DMS79 (cell line): ENCODE data around the gene LRRC71.

Source experiments
- DNase-seq: peaks from one replicate; lab custom pipeline; 2025; lab: John Stamatoyannopoulos, UW

LRRC71 gene

DNA sequence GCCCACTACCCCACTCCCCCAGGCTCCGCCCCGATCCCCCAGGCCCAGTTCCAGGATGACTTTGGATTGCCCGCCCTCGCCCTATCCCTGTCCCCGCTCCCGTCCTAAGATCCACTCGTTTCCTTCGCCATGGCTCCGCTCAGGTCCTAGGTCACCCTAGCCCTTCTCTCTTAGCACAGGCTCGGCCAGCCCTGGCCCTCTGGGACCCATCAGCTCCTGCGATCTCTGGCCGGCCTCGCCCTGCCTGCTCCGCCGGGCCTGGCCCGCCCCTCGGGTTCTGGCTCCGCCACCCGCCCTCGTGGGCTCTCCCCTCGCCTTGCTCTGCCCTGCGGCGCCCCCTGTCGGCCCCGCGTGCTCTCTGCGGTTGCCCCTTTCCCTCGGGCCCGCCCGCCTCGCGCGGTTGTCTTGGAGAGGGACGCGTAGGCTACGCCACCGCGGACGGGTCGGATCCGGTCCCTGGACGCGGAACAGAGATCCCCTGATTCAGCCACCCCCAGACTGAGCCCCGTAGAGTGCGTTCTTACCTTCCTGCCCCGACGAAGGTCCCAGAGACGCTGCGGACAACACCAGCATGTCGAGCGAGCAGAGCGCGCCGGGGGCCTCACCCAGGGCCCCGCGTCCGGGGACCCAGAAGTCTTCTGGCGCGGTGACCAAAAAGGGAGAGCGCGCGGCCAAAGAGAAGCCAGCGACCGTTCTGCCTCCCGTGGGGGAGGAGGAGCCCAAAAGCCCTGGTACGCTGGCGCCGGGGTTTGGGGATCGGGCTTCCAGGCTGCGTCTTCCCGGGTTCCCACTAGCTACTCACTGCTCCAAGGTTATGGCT is at the start of gene LRRC71:
Gene LRRC71, plus strand, starts transcription at position 400 of the 820 bp plus-strand sequence. Its CDS starts 172 bp downstream, at position 572.
- no peak for DNase-seq

DNA sequence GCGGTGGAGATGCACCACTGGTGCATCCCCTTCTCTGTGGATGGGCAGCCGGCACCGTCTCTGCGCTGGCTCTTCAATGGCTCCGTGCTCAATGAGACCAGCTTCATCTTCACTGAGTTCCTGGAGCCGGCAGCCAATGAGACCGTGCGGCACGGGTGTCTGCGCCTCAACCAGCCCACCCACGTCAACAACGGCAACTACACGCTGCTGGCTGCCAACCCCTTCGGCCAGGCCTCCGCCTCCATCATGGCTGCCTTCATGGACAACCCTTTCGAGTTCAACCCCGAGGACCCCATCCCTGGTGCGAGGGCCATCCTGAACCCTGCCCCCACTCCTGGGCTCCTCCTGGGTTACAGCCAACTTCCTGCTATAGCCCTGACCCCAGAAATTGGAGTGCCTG is 46.8 kb upstream of the LRRC71 start:
- no peak for DNase-seq

DNA sequence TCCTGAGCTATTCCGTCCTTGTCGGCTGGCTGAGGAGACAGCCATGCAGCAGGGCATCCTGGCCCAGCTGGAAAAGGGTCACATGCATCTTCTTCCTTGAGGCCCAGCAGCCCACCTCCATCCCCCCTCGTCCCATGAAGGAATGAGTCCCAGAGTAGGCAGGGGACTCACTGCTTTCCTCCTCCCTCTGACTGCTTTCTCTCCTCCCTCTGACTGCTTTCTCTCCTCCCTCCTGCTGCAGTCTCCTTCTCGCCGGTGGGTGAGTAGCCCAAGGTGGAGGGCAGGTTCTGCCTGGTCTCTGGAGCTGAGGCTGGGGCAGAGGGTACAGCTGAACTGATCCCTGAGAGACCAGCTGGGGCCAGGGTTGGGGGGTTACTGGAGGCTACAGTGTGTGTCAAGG is 46.3 kb upstream of the LRRC71 start:
- no peak for DNase-seq

DNA sequence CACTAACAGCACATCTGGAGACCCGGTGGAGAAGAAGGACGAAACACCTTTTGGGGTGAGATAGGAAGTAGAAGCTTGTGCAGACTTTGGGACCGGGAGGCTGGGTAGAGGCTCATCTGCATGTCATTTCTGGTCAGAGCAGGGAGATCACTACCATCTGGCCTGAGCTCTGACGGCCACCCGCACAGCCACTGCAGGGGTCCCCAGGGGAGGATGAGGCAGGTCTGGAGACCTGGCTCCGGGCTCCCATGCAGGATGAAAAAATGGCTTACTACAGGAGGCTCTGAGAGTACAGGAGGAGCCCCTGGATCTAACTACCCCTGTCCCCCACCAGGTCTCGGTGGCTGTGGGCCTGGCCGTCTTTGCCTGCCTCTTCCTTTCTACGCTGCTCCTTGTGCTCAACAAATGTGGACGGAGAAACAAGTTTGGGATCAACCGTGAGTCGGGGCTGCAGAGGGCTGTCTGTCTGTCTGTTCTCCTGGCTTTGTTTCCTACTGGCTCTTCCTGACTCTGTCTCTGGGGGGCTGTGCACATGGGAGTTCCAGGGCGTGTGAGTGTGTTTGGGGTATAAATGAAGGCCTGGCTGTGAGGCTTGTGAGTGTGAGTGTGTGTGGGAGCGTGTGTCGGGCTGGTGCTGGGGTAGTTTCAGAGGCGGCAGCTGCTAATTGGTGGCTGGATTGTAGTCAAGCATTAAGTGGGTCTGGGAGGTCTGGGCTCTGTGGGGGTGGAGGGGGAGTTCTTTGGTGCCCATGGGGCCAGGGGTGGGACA is 45.7 kb upstream of the LRRC71 start:
- no peak for DNase-seq

DNA sequence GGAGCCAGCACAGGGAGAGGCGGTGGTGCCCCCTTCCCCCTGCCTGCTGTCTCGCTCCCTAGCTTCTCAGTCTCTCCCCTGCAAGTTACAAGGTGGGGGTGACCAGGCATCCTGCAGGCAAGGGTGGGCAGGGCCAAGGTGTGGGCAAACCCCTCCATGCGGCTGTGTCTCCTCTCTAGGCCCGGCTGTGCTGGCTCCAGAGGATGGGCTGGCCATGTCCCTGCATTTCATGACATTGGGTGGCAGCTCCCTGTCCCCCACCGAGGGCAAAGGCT is 45.2 kb upstream of the LRRC71 start:
- no peak for DNase-seq

DNA sequence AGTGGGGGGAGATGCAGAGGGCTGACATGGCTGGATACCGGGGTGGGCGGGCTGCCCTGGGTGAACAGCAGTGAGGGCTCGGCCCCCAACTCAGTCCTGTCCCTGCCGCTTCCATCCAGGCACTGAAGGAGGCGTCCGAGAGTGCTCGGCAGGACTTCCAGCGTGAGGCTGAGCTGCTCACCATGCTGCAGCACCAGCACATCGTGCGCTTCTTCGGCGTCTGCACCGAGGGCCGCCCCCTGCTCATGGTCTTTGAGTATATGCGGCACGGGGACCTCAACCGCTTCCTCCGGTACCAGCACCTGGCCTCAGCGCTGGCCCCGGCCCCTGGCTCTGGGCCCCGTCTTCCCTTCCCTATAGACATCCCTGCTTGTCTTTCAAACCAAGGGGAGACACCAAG is 44.2 kb upstream of the LRRC71 start:
- DNase-seq, result no peak

DNA sequence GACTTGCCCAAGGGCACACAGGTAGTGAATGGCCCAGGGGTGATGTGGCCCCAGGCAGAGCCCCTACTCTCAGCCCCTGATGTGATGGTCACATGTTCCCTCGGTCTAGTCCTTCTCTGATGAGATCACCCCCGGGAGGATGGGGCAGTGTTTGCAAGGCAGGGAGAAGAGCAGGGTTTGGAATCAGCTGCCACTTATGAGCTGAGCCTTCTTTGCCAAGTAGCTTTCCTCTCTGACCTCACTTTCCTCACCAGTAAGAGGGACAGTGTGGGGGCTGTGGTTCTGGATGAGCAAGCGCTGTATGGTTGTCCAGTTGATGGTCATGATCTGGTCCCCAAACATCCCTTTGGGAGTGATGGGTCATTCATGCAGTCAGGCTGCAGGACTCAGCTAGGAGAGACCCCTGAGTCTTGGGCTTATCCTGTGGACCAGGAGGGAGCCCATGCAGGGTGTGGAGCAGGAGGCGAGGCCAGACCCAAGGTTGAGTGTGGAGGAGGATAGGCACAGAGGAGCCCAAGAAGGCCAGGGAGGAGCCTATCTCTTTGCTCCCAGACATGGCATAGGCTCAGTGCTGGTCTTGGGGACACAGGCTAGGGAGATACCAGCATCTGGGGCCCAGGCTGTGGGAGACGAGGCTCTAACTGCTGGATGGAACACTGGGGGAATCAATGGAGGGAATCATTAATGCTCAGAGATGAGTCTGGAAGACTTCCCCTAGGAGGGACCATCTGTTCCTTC is 42.8 kb upstream of the LRRC71 start:
- DNase-seq, result no peak

DNA sequence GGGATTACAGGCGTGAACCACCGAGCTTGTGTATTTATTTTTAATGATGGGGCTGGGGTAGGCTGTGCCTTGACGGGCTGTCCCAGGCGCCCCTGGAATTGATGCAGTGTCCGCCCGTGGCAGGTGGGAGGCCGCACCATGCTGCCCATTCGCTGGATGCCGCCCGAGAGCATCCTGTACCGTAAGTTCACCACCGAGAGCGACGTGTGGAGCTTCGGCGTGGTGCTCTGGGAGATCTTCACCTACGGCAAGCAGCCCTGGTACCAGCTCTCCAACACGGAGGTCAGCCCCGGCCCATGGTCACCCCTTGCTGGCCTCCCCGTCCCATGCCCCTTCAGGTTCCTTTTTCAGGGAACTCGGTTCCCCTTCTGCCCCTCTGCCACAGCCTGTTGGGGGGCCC is 40.6 kb upstream of the LRRC71 start:
- no peak for DNase-seq

DNA sequence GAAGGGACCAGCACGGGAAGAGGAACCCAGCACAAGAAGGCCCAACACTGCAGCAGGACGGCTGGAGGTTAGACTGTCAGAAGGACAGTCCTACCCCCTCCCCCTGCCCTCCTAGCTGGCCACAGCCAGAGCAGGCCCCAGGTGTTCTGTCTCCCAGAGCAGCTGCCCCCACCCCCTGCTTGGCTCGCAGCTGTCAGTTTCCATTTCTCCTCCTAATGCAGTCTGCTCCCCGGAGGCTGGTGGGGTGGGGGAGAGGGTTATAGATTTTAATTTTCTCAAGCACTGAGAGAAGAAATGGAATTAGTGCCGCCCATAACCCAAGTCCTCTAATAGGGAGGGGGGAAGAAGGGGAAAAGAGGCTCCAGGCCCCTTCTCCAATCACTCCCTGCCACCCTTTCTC is 40.0 kb upstream of the LRRC71 start:
- no peak for DNase-seq

DNA sequence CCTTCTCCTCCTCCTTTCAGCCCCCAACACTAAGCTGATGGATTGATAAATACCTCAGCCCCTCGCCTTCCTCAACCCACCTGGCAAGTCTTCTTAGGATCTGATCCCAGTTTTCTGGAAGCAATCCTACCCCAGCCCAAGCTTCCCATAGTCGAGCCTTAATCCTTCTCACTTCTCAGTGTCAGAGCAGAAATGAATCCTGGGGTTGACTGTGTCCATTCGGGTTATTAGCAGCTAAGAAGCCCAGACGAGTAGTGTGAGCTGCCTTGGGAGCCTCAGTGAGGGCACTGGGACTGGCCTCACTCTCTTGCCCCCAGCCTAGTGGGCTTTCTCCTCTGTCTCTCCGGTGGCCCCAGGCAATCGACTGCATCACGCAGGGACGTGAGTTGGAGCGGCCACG is 39.3 kb upstream of the LRRC71 start:
- no peak for DNase-seq

DNA sequence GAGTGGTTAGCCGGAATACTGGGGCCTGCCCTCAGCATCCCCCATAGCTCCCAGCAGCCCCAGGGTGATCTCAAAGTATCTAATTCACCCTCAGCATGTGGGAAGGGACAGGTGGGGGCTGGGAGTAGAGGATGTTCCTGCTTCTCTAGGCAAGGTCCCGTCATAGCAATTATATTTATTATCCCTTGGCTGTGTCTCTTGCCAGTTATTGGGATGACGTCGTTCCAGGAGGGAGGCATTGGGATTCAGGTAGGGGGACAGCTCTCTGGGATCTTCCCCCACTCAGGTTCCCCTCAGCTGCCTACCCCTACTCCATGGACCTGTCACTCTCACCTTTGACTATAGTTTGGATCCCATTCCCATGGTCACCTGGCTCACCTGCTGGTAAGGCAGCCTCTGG is 38.8 kb upstream of the LRRC71 start:
- DNase-seq, result no peak

DNA sequence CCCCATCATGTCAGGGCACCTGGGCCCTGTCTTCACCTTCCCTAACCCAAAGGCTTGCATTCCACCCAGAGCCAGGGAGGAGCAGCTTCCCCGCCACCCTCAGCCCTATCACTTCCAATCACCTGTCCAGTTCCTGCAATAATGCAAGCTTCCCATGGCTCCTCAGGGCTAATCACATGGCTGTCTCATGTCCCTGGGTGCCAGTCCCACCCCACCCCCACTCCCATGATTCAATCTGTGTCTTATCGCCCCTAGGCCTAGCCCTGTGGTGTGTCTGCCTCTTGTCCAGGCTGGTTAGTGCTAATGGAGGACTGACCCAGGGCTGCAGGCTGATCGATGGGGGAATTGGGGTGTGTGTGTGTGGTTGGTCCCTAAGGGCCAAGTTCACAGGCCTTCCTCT is 37.9 kb upstream of the LRRC71 start:
- DNase-seq, result no peak

DNA sequence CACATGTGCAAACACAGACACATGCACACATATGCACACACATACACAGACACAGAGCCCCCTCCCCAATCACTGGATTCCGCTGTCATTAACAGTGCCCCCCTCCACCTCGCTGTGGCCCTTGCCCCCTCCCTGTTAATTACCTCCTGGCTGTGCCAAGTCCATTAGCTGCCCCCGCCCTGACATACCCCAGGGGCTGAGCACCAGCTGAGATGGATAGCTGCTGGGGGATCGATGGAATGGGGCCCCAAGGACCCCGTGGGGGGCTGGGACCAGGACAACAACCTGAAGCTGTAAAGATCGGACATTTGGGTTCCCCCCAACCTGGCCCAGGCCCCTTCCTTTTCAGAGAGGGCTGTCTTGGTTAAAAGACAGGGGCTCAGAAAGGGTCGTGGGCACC is 36.5 kb upstream of the LRRC71 start:
- no peak for DNase-seq

DNA sequence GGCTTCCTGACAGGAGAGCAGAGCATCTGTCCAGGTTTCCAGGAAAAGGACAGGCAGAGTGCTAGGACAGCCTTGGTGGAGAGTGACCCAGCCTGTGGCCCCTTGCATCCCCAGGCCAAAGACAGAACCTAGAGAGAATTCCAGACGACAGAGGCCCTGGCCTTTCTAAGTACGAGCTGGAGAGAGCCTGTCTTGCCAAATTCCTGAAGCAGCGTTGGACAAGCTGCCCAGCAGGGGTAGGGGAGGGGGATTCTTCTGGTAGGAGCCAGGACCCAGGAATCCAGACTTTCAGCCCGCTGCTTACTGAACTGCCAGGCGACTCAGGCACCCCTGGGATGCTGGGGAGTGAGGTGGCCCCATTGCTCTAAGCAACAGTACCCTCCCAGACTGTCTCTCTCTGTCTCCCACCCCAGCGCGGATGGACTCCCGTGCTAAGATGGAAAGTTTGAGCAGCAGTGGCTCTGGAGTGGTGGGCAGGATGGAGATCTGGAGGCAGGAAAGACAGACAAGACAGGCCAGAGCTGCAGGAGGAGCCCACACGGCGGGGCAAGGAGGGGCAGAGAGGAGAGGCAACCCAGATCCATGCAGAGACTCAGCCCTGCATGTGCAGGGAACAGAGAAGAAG is 35.8 kb upstream of the LRRC71 start:
- DNase-seq, result no peak

DNA sequence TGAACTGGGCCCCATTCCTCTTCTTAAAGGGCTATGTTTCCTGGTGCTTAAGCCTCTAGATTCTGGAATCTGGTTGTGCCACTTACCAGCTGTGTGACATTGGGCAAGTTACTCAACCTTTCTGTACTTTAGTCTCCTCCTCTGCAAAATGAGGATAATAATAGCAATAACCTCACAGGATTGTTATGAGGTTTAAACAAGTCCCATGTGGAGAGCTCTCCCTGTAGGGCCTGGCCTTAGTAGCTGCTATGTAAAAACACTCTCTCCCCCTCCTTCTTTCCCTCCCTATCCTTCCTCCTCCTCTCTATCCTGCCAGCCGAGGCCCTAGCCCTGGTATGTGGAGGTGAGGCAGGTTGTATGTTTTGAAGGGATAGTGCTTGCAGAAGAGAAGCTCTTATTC is 35.1 kb upstream of the LRRC71 start:
- no peak for DNase-seq

DNA sequence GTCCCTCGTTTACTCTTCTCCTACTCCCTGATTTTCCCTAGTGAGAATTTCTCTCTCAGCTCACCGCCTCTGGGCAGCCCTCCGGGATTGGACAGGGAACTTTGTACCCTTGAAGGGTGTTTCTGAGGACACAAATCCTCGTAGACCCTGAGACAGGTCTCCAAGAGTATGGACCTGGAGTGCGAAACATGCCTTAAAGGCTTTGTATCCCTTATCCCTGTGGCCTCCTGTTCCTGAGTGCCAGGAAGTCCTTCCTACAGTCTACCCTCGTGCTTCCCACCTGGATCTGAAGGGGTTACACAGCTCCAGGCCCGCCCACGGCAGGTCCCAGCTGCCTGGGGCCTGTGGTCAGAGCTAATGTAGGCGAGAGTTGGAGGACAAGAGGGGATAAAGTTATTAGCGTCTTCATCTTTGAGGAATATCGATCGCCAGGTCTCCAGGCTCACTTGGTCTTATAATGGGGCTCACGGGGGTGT is 34.5 kb upstream of the LRRC71 start:
- DNase-seq, result no peak

DNA sequence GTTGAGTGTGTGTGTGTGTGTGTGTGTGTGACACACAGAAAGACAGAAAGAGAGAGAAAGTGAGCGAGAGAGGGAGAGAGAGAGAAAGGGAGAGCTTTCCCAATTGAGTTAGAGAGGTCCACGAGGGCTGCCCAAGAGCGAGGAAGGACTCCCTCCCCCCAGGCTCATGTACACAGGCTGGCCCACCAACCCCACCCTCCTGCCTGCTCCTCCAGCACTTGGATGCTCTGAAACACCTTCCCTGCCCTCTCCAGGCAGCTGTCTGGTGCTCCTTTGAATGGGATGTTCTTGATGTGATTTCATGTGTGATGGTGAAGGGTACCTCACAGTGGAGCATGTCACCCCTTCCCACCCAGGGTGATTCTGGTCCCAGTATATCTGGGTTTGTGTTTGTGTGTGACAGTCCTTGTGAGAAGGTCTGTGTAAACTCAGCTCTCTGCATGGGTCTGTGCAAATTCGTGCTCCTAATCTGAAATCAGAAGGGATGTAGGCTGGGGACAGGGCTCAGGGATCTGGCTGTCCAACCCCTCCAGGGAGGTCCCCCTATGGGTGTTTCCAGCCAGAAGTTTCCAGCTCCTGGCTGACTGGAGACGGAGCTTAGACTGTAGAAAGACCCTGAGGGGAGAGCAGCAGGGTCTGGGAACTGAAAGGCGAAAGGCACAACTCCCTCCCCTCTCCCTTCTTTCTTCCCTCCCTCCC is 33.7 kb upstream of the LRRC71 start:
- no peak for DNase-seq

DNA sequence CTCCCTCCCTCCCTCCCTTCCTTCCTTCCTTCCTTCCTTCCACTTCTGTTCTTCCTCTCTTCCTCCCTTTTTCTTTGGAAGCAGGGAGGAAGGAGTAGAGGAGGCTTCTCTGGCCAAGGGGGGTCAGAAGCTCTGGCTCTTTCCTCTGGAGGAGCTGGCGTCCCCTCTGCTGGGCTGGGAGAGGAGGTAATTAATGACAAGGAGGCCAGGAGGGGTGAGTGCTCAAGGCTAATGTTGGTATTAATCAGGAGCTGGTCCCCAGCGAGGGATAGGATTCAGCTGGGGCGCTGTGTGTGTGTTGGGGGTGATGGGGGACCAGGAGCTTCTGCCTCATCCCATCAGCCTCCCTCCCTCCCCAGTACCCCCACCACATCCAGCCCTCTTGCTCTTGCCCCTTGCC is 33.1 kb upstream of the LRRC71 start:
- no peak for DNase-seq

DNA sequence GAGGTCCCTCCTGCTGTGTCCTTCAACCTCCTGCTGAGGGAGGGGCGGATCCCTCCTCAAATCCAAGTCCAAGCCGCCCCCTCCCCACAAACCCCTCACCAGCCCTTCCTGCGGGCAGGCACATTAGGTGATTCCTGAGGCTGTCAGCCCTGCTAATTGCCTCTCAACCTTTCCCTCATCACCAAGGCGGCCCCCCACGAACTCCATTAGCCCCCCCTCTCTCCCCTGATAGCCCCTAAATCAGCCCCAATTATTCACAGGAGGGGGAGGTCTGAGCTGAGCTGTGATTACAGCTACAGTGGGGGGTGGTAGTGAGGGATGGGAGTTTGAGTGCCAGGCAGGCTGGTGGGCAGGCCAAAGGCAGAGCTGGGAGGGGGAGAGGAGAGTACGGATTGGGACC is 32.7 kb upstream of the LRRC71 start:
- DNase-seq, result no peak

DNA sequence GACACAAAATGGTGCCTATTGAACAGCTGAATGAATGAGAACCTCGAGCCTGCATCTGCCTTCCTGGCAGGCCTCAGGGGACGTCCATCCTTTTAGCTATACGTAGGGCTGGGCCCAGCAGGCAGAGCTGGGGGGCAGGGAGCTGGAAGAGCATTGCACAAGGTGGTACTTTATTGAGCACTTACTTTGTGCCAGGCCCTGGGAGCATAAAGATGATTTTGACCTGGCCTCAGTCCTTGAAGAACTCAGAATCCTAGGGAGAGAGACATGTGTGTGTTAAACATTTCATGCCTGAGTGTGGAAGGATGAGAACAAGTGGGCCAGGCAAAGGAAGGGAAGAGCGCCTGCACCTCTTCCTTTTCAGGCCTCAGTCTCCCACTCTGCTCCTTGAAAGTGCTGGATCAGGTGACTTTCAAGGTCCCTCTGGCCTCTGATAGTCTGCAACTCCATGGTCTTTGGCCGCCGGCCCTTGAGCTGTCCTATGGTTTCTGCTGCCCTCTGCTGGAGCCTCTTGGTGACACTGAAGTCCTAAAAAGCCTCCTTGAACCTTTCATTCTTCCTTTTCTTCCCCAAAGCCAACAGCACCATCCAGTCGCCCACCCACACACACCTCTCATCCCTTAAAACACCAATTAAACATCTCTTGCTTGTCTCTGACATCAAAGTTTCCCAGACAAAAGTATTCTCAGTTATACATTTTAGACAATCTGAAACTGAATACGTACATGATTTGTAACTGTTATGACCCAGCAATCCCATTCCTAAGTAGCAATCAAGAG is 30.4 kb upstream of the LRRC71 start:
- DNase-seq, result no peak
